DMS53 (cell line): ENCODE results near the gene E2F3.

ENCODE experiments used
- DNase-seq: peaks from one replicate; lab custom pipeline; 2025; lab: John Stamatoyannopoulos, UW

The E2F3 gene

GRCh38 chr6:20401205-20402091 is at the start of gene E2F3:
E2F3 (plus strand) TSS chr6:20401879; CDS start chr6:20402233, 354 bp downstream.
- peak; percentile 100 for DNase-seq

- no peak for DNase-seq
These were observed 49.3 kb upstream of the E2F3 start for GRCh38 chr6:20352346-20352745.

- DNase-seq = peak; percentile 18
These were observed 48.5 kb upstream of the E2F3 start for GRCh38 chr6:20353134-20353533.

GRCh38 chr6:20354366-20354765 is 47.3 kb upstream of the E2F3 start:
- DNase-seq = no peak

- no peak for DNase-seq
These were observed 41.1 kb upstream of the E2F3 start for GRCh38 chr6:20360471-20361119.

GRCh38 chr6:20362623-20363022 is 39.1 kb upstream of the E2F3 start:
- no peak for DNase-seq

- DNase-seq = no peak
These were observed 37.4 kb upstream of the E2F3 start for GRCh38 chr6:20364327-20364726.

GRCh38 chr6:20365456-20365855 is 36.2 kb upstream of the E2F3 start:
- no peak for DNase-seq

- no peak for DNase-seq
These were observed 35.4 kb upstream of the E2F3 start for GRCh38 chr6:20366082-20366830.

- DNase-seq = no peak
These were observed 33.8 kb upstream of the E2F3 start for GRCh38 chr6:20367743-20368485.

GRCh38 chr6:20370393-20370792 is 31.3 kb upstream of the E2F3 start:
- DNase-seq = no peak

- DNase-seq = no peak
These were observed 30.9 kb upstream of the E2F3 start for GRCh38 chr6:20370801-20371200.

- no peak for DNase-seq
These were observed 26.2 kb upstream of the E2F3 start for GRCh38 chr6:20375436-20375835.

GRCh38 chr6:20377623-20378265 is 23.9 kb upstream of the E2F3 start:
- DNase-seq = no peak

- DNase-seq = no peak
These were observed 22.4 kb upstream of the E2F3 start for GRCh38 chr6:20379231-20379630.

- DNase-seq = no peak
These were observed 15.5 kb upstream of the E2F3 start for GRCh38 chr6:20386218-20386617.

- DNase-seq = no peak
These were observed 12.6 kb upstream of the E2F3 start for GRCh38 chr6:20389066-20389465.

GRCh38 chr6:20393297-20393696 is 8.4 kb upstream of the E2F3 start:
- DNase-seq = no peak

GRCh38 chr6:20399518-20399917 is 2.2 kb upstream of the E2F3 start:
- no peak for DNase-seq

GRCh38 chr6:20400456-20401204 is 1.0 kb upstream of the E2F3 start:
- DNase-seq = peak; percentile 69

GRCh38 chr6:20402092-20402341 is 338 bp downstream of the E2F3 start:
- no peak for DNase-seq
